Breast epithelium (tissue), 4 donors: ENCODE results near the gene MYRF. TPM values are rescaled to one million over a fixed set of nuclear protein-coding genes. Genes with fewer than 3 reads are reported as not detected.

ENCODE experiments used
- DNase-seq, 2 donors: peaks; one replicate each; pipeline ENCODE4 v3.0.0-alpha.2; 2019; ENCODE audit warnings: low spot score in 2 of 2
- H3K27ac ChIP-seq, 2 donors: fragments of 200-600 bp; sonication (generic) in 1 of 2; one replicate each; pipeline ENCODE4 v1.5.1; 2016 to 2019; ENCODE audit warnings: mild to moderate bottlenecking in 1 of 2
- H3K27me3 ChIP-seq, 2 donors: fragments of 200-600 bp; sonication (generic) in 1 of 2; one replicate each; pipeline versions ENCODE4 v1.5.1 to v1.6.0; 2017 to 2019; ENCODE audit warnings: control low read depth in 1 of 2, mild to moderate bottlenecking in 1 of 2
- H3K36me3 ChIP-seq: fragments of 200-600 bp; one replicate; pipeline ENCODE4 v1.5.1; 2019
- H3K4me1 ChIP-seq, 2 donors: fragments of 200-600 bp; sonication (generic); one replicate each; pipeline ENCODE4 v1.5.1; 2016 to 2019; ENCODE audit warnings: control low read depth in 1 of 2
- H3K4me3 ChIP-seq, 3 donors: fragments of 200-600 bp; sonication (generic); 1 replicate in 2 of 3; 2 replicates in 1 of 3; pipeline ENCODE4 v1.5.1; 2016 to 2019; ENCODE audit warnings: mild to moderate bottlenecking in 3 of 3, moderate library complexity in 2 of 3
- H3K9me3 ChIP-seq, 2 donors: fragments of 200-600 bp; sonication (generic) in 1 of 2; one replicate each; pipeline ENCODE4 v1.5.1; 2016 to 2019; ENCODE audit warnings: control low read depth in 1 of 2
- CTCF ChIP-seq, 3 donors: fragments of 450-650 bp; IDR thresholded peaks; one replicate each; pipeline ENCODE4 v1.5.1; 2016 to 2017; ENCODE audit warnings: antibody characterized with exemption in 3 of 3, mild to moderate bottlenecking in 3 of 3, moderate library complexity in 3 of 3
- POLR2A ChIP-seq: fragments of 450-650 bp; IDR thresholded peaks from one replicate; pipeline ENCODE4 v1.6.1; 2016; ENCODE audit warnings: antibody characterized with exemption, mild to moderate bottlenecking, moderate library complexity
- POLR2AphosphoS5 ChIP-seq, 3 donors: sonication (generic); formaldehyde crosslinking; IDR thresholded peaks; one replicate each; pipeline ENCODE4 v1.6.1; 2017; ENCODE audit warnings: antibody characterized with exemption in 3 of 3
- intact Hi-C: fragments of 100-400 bp; cut with DNase I; formaldehyde crosslinking; loops from one replicate; pipeline ENCODE4 v1.15.1; 2023; ENCODE audit warnings: low total_unique reads
- total RNA-seq, 3 donors: library from RNA; depleted of rRNA; stranded (reverse); fragments of >200 nt; gene quantifications; one replicate each; pipeline ENCODE4 v1.1.0, GENCODE V29; 2016

Gene MYRF
- total RNA-seq, 3 donors from 2014 or later, result 0.32 to 6.9 (median 0.66) TPM

DNA sequence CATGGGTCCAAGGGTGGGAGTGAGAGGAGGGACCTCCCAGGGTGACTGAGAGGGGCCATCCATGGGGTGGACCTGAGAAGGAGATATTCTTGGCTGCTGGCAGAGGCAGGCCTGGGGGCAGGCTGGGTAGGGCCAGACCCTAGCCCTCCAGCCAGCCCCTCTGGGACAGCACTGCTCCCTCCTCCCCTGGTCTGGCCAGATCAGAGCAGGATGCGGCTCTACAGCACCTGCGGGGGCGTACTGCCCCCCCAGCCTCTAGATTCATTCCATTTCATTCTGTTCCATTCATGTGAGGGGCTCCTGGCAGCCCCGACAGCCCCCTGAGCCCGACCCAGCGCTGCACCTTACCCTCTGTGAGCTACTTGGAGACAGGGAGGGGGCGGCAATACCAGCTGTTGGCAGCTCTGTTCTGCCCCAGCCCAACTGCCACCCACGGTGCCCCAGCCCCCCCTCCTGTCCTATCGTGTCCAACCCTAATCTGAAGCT lies 34.3 kb upstream of the MYRF start:
- DNase-seq, result no peak
- H3K4me3 ChIP-seq, result peak overlapping the region; percentile 32 to 61 (median 42)
- H3K27ac ChIP-seq, result peak overlapping the region; percentile 25 to 74
- peaks cover 0 to 4% of the 10 kb centered on the region in 2 donors for H3K4me1 ChIP-seq
- TF ChIP-seq POLR2AphosphoS5 (IDR thresholded peaks at IDR 0.05) (no peak), CTCF (IDR thresholded peaks at IDR 0.05) (no peak), POLR2A (no peak)
- no peaks in the 10 kb centered on the region for H3K27me3 ChIP-seq
- no peaks in the 10 kb centered on the region for H3K36me3 ChIP-seq
- H3K9me3 ChIP-seq, result no peaks in the 10 kb centered on the region
- intact Hi-C loops, result no loop called here

DNA sequence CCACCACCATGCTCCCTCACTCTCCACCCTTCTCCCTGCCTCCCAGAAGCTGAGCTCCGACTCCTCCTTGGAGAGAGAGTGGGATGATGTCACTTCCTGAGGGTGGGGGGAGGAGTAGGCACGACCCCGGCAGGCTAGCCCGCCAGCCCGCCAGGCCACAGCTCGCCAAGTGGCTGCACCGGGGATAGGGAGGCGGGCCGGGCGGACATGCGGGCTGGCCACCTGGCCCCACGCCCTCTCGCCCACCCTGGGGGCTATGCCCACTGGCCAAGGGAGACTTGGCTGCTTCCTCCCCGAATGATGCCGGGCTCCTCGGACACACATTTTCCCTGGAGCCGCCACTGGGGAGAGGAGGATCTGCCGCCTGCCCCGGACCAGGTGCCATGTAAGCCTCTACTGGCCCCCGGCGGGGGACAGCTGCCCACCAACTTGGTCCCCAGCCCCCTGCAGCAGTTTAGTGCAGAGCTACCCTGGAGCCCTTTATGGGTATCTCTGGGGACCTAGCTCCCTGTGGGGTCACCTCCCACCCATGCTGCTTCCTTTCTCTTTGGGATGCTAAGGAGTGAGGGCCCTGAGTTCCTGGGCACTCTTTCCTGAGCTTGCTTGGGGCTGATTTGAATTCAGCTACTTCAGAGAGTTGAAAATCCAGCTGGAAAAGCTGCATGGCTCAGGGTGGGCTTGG lies 33.7 kb upstream of the MYRF start:
- Histone ChIP-seq H3K4me3 (peak overlapping the region; percentile 32 to 61 (median 42)), H3K9me3 (no peaks in the 10 kb centered on the region), H3K36me3 (no peaks in the 10 kb centered on the region), H3K4me1 (peaks cover 0 to 4% of the 10 kb centered on the region in 2 donors), H3K27me3 (no peaks in the 10 kb centered on the region), H3K27ac (peak overlapping the region; percentile 25 to 74)
- intact Hi-C loops, result no loop called here
- no peak for DNase-seq
- TF ChIP-seq POLR2AphosphoS5 (IDR thresholded peaks at IDR 0.05), result no peak
- no peak for TF ChIP-seq CTCF (IDR thresholded peaks at IDR 0.05)
- TF ChIP-seq POLR2A, result no peak

DNA sequence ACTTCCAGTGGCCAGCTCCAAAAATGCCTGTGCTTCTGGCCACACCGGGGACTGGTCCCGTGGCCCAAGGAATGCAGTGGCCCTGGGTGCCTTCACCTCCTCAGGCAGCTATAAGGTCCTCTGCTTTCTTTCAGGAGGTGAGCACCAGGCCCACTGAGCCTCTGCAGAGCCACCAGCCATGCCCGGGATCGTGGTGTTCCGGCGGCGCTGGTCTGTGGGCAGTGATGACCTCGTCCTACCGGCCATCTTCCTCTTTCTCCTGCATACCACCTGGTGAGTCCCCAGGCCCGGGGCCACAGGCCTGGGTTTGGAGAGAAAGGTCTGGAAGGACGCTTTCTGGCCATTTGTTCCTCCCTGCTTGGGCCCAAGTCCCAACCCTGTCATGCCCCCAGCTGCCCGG lies 32.5 kb upstream of the MYRF start:
- Histone ChIP-seq H3K36me3 (no peaks in the 10 kb centered on the region), H3K4me1 (peaks cover 0 to 4% of the 10 kb centered on the region in 2 donors), H3K27ac (no peak overlapping the region), H3K9me3 (no peaks in the 10 kb centered on the region), H3K27me3 (no peaks in the 10 kb centered on the region), H3K4me3 (no peak overlapping the region)
- TF ChIP-seq POLR2AphosphoS5 (IDR thresholded peaks at IDR 0.05), result no peak
- no peak for TF ChIP-seq CTCF (IDR thresholded peaks at IDR 0.05)
- TF ChIP-seq POLR2A, result no peak
- intact Hi-C loops, result no loop called here
- DNase-seq, result no peak

DNA sequence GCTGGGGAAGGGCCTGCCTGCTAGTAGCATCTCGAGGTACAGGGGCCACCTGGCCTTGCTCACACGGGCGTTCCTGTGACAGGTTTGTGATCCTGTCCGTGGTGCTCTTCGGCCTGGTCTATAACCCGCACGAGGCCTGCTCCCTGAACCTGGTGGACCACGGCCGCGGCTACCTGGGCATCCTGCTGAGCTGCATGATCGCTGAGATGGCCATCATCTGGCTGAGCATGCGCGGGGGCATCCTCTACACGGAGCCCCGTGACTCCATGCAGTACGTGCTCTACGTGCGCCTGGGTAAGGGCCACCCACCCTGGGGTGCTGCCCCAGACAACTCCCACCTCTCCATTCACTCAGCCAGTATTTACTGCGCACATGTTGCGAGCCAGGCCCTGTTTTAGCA lies 31.8 kb upstream of the MYRF start:
- Histone ChIP-seq H3K4me3 (no peak overlapping the region), H3K9me3 (no peaks in the 10 kb centered on the region), H3K27ac (no peak overlapping the region), H3K36me3 (no peaks in the 10 kb centered on the region), H3K27me3 (no peaks in the 10 kb centered on the region), H3K4me1 (peaks cover 0 to 4% of the 10 kb centered on the region in 2 donors)
- intact Hi-C loops, result no loop called here
- no peak for TF ChIP-seq CTCF (IDR thresholded peaks at IDR 0.05)
- no peak for TF ChIP-seq POLR2A
- no peak for TF ChIP-seq POLR2AphosphoS5 (IDR thresholded peaks at IDR 0.05)
- DNase-seq, result no peak

GRCh38 chr11:61724437-61724836 lies 28.0 kb upstream of the MYRF start:
- H3K27me3 ChIP-seq, result no peaks in the 10 kb centered on the region
- no peak for TF ChIP-seq POLR2AphosphoS5 (IDR thresholded peaks at IDR 0.05)
- TF ChIP-seq POLR2A, result no peak
- TF ChIP-seq CTCF (IDR thresholded peaks at IDR 0.05), result no peak
- H3K4me1 ChIP-seq, result no peaks in the 10 kb centered on the region
- no peak for DNase-seq
- no peak overlapping the region for H3K4me3 ChIP-seq
- H3K36me3 ChIP-seq, result no peaks in the 10 kb centered on the region
- no peaks in the 10 kb centered on the region for H3K9me3 ChIP-seq
- H3K27ac ChIP-seq, result no peak overlapping the region
- intact Hi-C loops, result no loop called here
